NCI-H128 (cell line): ENCODE results near the gene SLC25A41.

ENCODE experiments used
- DNase-seq: peaks from one replicate; lab custom pipeline; 2025; ENCODE audit not compliant: unreplicated experiment; lab: John Stamatoyannopoulos, UW

Gene SLC25A41

GRCh38 chr19:6460099-6460884 lies 26.7 kb upstream of the SLC25A41 start:
- peak; percentile 94 for DNase-seq

- DNase-seq: peak; percentile 2
Observed at GRCh38 chr19:6459262-6460098, 25.9 kb upstream of the SLC25A41 start, which contains the start of gene SLC25A23. SLC25A23 (minus strand) TSS chr19:6459792; CDS start chr19:6459628, 164 bp downstream.

- no peak for DNase-seq
Observed at GRCh38 chr19:6458695-6459261, 25.2 kb upstream of the SLC25A41 start.

GRCh38 chr19:6457958-6458694 lies 24.6 kb upstream of the SLC25A41 start:
- no peak for DNase-seq

- DNase-seq: no peak
Observed at GRCh38 chr19:6455924-6456323, 22.4 kb upstream of the SLC25A41 start.

GRCh38 chr19:6453951-6454565 lies 20.5 kb upstream of the SLC25A41 start:
- no peak for DNase-seq

- DNase-seq: no peak
Observed at GRCh38 chr19:6452899-6453298, 19.3 kb upstream of the SLC25A41 start.

GRCh38 chr19:6452223-6452614 lies 18.7 kb upstream of the SLC25A41 start:
- DNase-seq: no peak

GRCh38 chr19:6451583-6452222 lies 18.1 kb upstream of the SLC25A41 start:
- no peak for DNase-seq

- DNase-seq: no peak
Observed at GRCh38 chr19:6450166-6450565, 16.6 kb upstream of the SLC25A41 start.

- DNase-seq: no peak
Observed at GRCh38 chr19:6448045-6448444, 14.5 kb upstream of the SLC25A41 start.

- DNase-seq: no peak
Observed at GRCh38 chr19:6446452-6446851, 12.9 kb upstream of the SLC25A41 start.

- no peak for DNase-seq
Observed at GRCh38 chr19:6443986-6444385, 10.4 kb upstream of the SLC25A41 start.

GRCh38 chr19:6442087-6442688 lies 8.6 kb upstream of the SLC25A41 start:
- no peak for DNase-seq

- no peak for DNase-seq
Observed at GRCh38 chr19:6440905-6441304, 7.3 kb upstream of the SLC25A41 start.

GRCh38 chr19:6439743-6440142 lies 6.2 kb upstream of the SLC25A41 start:
- DNase-seq: no peak

- DNase-seq: no peak
Observed at GRCh38 chr19:6433165-6433564, 398 bp downstream of the SLC25A41 start.

GRCh38 chr19:6431891-6432290 lies 1.7 kb downstream of the SLC25A41 start:
- DNase-seq: no peak

GRCh38 chr19:6429419-6430221 lies 3.9 kb downstream of the SLC25A41 start:
- no peak for DNase-seq
